ENCODE results near the gene GBP1. TPM values are rescaled to one million over a fixed set of nuclear protein-coding genes. Genes with fewer than 3 reads are reported as not detected.

GBP1 gene
- total RNA-seq, 1 donor: 32.2 TPM

DNA sequence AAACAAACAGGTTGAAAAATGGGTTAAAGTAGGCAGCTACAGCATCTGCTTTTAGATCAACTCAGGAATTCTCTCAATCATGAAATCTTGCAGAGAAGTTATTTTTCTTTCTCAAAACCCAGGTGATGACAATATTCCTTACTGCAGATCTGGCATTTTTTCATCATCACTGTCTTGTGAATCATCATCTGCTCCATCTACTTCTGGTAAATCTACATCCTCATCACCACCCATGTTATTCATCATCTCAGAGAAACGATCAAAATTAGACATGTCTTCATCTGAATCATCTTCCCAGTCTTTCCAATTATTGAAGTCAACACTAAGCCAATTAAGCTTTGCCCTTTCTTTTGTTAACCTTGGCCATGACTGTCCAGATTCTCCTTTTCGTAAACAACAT is 39.1 kb upstream of the GBP1 start:
- no peak overlapping the region for H2AFZ ChIP-seq (ENCODE audit: low read length)
- no peaks in the 10 kb centered on the region for H3K27me3 ChIP-seq (ENCODE audit: insufficient read depth, low read length)
- no peaks in the 10 kb centered on the region for H3K4me1 ChIP-seq (ENCODE audit: insufficient read depth, low read length)
- no peaks in the 10 kb centered on the region for H4K20me1 ChIP-seq (ENCODE audit: insufficient read depth, low read length)
- no peak overlapping the region for H3K27ac ChIP-seq (ENCODE audit: low read depth, low read length)
- TF ChIP-seq, protein P1, sequence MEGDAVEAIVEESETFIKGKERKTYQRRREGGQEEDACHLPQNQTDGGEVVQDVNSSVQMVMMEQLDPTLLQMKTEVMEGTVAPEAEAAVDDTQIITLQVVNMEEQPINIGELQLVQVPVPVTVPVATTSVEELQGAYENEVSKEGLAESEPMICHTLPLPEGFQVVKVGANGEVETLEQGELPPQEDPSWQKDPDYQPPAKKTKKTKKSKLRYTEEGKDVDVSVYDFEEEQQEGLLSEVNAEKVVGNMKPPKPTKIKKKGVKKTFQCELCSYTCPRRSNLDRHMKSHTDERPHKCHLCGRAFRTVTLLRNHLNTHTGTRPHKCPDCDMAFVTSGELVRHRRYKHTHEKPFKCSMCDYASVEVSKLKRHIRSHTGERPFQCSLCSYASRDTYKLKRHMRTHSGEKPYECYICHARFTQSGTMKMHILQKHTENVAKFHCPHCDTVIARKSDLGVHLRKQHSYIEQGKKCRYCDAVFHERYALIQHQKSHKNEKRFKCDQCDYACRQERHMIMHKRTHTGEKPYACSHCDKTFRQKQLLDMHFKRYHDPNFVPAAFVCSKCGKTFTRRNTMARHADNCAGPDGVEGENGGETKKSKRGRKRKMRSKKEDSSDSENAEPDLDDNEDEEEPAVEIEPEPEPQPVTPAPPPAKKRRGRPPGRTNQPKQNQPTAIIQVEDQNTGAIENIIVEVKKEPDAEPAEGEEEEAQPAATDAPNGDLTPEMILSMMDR (IDR thresholded peaks at IDR 0.05; ENCODE audit: extremely low read depth, low read depth, low read length): no peak
- no peaks in the 10 kb centered on the region for H3K79me2 ChIP-seq (ENCODE audit: insufficient read depth, low read length)
- H3K36me3 ChIP-seq (ENCODE audit: insufficient read depth, low read length): no peaks in the 10 kb centered on the region
- no peak overlapping the region for H3K4me2 ChIP-seq (ENCODE audit: insufficient read depth, low read length)
- no peak for DNase-seq (ENCODE audit: insufficient read length, low spot score, missing footprints)
- H3K4me3 ChIP-seq (ENCODE audit: insufficient read depth, low read length): no peak overlapping the region
- H3K9me3 ChIP-seq (ENCODE audit: low read depth, low read length): no peaks in the 10 kb centered on the region

DNA sequence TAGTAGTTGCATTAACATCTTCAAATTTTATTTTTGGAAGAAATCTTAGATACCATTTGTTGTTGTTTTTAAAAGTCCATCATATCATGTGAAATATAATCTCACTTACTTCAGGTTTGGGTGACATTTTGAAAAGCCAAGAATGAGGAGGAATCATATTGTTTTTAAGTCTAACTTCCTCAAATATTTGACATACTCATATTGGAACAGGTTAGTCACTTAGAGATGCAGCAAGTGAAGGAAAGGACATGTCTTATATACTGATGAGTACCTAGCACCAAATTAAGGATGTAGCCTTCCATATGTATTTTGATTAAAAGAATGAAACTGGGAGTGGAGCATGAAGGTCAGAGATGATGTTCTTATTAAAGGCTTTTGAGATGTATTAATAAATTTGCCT is 37.0 kb upstream of the GBP1 start:
- H3K27ac ChIP-seq (ENCODE audit: low read depth, low read length): no peak overlapping the region
- no peak overlapping the region for H3K4me2 ChIP-seq (ENCODE audit: insufficient read depth, low read length)
- no peaks in the 10 kb centered on the region for H3K9me3 ChIP-seq (ENCODE audit: low read depth, low read length)
- H3K4me1 ChIP-seq (ENCODE audit: insufficient read depth, low read length): no peaks in the 10 kb centered on the region
- no peaks in the 10 kb centered on the region for H4K20me1 ChIP-seq (ENCODE audit: insufficient read depth, low read length)
- H3K4me3 ChIP-seq (ENCODE audit: insufficient read depth, low read length): no peak overlapping the region
- TF ChIP-seq, protein P1 (IDR thresholded peaks at IDR 0.05; ENCODE audit: extremely low read depth, low read depth, low read length): no peak
- DNase-seq (ENCODE audit: insufficient read length, low spot score, missing footprints): no peak
- H3K36me3 ChIP-seq (ENCODE audit: insufficient read depth, low read length): no peaks in the 10 kb centered on the region
- no peak overlapping the region for H2AFZ ChIP-seq (ENCODE audit: low read length)
- no peaks in the 10 kb centered on the region for H3K27me3 ChIP-seq (ENCODE audit: insufficient read depth, low read length)
- no peaks in the 10 kb centered on the region for H3K79me2 ChIP-seq (ENCODE audit: insufficient read depth, low read length)

DNA sequence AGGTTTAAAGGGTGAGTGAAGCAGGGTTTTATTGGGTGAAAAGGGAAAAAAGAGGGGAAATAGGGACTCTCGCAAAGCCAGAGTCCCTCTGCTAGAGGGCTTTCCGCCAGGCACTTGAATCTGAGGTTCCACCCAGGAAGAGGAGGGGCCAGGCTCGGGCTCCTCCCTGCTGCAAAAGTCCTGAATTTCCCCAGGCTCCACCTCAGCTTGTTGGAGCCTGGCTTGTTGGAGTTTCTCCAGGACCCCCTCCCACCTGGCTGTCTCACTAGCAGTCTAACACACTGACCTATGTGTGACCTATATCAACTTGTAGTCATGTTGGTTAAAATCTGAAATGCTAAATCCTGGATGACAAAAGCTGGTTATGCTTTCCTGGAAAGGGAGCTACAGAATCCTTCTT is 35.4 kb upstream of the GBP1 start:
- H3K27ac ChIP-seq (ENCODE audit: low read depth, low read length): no peak overlapping the region
- no peak overlapping the region for H3K4me2 ChIP-seq (ENCODE audit: insufficient read depth, low read length)
- H3K4me3 ChIP-seq (ENCODE audit: insufficient read depth, low read length): no peak overlapping the region
- no peaks in the 10 kb centered on the region for H3K4me1 ChIP-seq (ENCODE audit: insufficient read depth, low read length)
- no peaks in the 10 kb centered on the region for H3K9me3 ChIP-seq (ENCODE audit: low read depth, low read length)
- TF ChIP-seq, protein P1 (IDR thresholded peaks at IDR 0.05; ENCODE audit: extremely low read depth, low read depth, low read length): no peak
- H3K36me3 ChIP-seq (ENCODE audit: insufficient read depth, low read length): no peaks in the 10 kb centered on the region
- no peak for DNase-seq (ENCODE audit: insufficient read length, low spot score, missing footprints)
- H3K27me3 ChIP-seq (ENCODE audit: insufficient read depth, low read length): no peaks in the 10 kb centered on the region
- H2AFZ ChIP-seq (ENCODE audit: low read length): no peak overlapping the region
- no peaks in the 10 kb centered on the region for H3K79me2 ChIP-seq (ENCODE audit: insufficient read depth, low read length)
- no peaks in the 10 kb centered on the region for H4K20me1 ChIP-seq (ENCODE audit: insufficient read depth, low read length)

DNA sequence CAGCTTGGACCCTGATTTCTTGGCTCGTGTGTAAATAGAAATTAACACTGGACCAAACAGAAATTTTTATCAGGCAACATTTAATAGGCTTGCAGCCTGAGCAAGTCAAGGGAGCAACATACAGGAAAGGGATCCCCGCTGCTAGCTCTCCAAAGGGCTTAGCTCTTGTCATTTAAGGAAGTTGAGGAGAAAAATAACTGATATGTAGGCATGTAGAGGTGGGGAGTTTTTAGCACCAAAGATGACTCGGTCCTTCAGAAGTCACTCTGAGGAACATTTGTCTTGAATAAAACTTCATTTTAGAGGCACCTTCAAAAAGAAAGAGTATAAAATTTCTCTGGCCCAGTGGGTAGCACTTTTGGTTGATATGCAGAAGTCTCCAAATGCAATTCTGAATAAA is 33.8 kb upstream of the GBP1 start:
- Histone ChIP-seq H2AFZ (ENCODE audit: low read length) (no peak overlapping the region), H3K9me3 (ENCODE audit: low read depth, low read length) (no peaks in the 10 kb centered on the region), H3K27ac (ENCODE audit: low read depth, low read length) (no peak overlapping the region), H4K20me1 (ENCODE audit: insufficient read depth, low read length) (no peaks in the 10 kb centered on the region), H3K27me3 (ENCODE audit: insufficient read depth, low read length) (no peaks in the 10 kb centered on the region), H3K79me2 (ENCODE audit: insufficient read depth, low read length) (no peaks in the 10 kb centered on the region), H3K4me3 (ENCODE audit: insufficient read depth, low read length) (no peak overlapping the region), H3K4me2 (ENCODE audit: insufficient read depth, low read length) (no peak overlapping the region), H3K36me3 (ENCODE audit: insufficient read depth, low read length) (no peaks in the 10 kb centered on the region), H3K4me1 (ENCODE audit: insufficient read depth, low read length) (no peaks in the 10 kb centered on the region)
- TF ChIP-seq, protein P1 (IDR thresholded peaks at IDR 0.05; ENCODE audit: extremely low read depth, low read depth, low read length): no peak
- DNase-seq (ENCODE audit: insufficient read length, low spot score, missing footprints): no peak

All from osteoblast (primary cell).